SH-SY5Y (cell line): Measurements from ENCODE around the gene RHEX.

Source experiments
- GATA2 ChIP-seq: IDR thresholded peaks from 2 replicates; pipeline ENCODE4 v1.6.1; 2011; ENCODE audit warnings: mild to moderate bottlenecking, low read depth, low read length
- GATA3 ChIP-seq: IDR thresholded peaks from 2 replicates; pipeline ENCODE4 v1.6.1; 2011; ENCODE audit warnings: low read depth, mild to moderate bottlenecking, low read length, moderate library complexity

DNA sequence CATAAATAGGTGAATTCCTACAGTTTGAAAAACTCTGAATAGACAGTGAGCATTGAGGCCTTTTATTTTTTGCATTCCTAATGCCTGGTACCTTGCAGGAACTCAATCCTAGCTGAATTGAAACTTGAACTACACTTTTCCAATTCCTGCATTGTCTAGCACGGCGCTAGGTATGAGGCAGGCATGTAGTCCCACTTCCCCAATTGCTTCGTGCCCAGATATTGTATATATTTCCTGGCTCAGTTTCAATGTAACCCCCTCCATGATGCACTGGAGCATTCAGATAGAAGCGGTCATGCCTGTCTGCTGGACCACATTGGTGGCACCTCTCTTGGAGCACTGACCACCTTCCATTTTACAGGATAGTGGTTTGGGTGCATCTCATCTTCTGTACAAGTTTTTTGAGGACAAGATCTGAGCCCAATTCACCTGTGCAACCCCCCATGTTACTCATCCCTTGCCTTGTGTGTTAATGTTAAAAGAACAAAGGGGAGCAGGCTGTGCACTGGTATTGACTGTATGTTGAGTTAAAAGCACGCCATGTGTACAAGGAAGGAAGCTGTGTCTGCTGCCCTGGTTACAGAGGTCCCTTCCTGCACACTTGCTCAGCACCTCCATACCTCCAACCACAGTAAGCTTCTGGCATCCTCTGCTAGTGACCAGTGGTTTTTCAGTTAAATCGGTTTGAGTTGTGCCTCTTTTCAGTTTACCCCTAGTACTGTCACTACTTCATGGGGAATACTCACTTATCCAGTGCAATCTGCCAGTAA, 39.8 kb upstream of the RHEX start:
- TF ChIP-seq GATA2 (no peak), GATA3 (no peak)
